K562 (cell line): ENCODE data around the gene EFNA1. TPM values are rescaled to one million over a fixed set of nuclear protein-coding genes. Genes with fewer than 3 reads are reported as not detected.
A peak's percentile ranks its signal among the peaks of the same experiment; 100 is the strongest.

Experiments
- ATAC-seq: fragments of 200-7000 bp; cut with Tn5 transposase; 3 replicates; pipeline ENCODE4 v1.9.1; 2020; ENCODE audit warnings: moderate library complexity
- BruUV-seq: library from RNA; stranded (reverse); fragments of 400-500 nt; replicated peaks from 2 replicates; lab custom pipeline; 2021; lab: Mats Ljungman, UMichigan
- CTCF ChIA-PET: fragments of 300-600 bp; formaldehyde crosslinking; extraction: SDS; loops from one replicate; lab custom pipeline; 2021; ENCODE audit warnings: low intra/inter-chr PET ratio; lab: Yijun Ruan, JAX
- POLR2A ChIA-PET: fragments of 300-600, 350-650 bp; sonication (Branson Sonifier 250); formaldehyde crosslinking; extraction: SDS; loops from one replicate; lab custom pipeline; 2021; ENCODE audit warnings: antibody characterized with exemption, inconsistent platforms; lab: Yijun Ruan, JAX
- DNase-seq, 4 experiments: peaks; one replicate each; pipeline versions ENCODE4 v3.0.0 to v3.0.0-alpha.2; 2011 to 2018; ENCODE audit warnings: low spot score in 3 of 4, mixed read lengths in 3 of 4; ENCODE audit errors: extremely low read depth in 1 of 4
- FAIRE-seq: peaks from 2 replicates; lab custom pipeline; 2011; peaks lifted over from hg19 to GRCh38; lab: Jason Lieb, UNC
- H2AFZ ChIP-seq: 2 replicates; pipeline ENCODE4 v1.6.0; 2011; ENCODE audit warnings: low read depth, low read length, control low read depth, inconsistent platforms
- H3K27ac ChIP-seq: fragments of 200-600 bp; 3 replicates; pipeline ENCODE4 v1.8.0; 2011; ENCODE audit warnings: low read depth, mild to moderate bottlenecking, control low read depth, inconsistent platforms, low read length, moderate library complexity, mixed read lengths; ENCODE audit errors: extremely low read depth
- H3K27me3 ChIP-seq, 2 experiments: fragments of 300-600 bp in 1 of 2; 2 replicates in 1 of 2; 3 replicates in 1 of 2; pipeline versions ENCODE4 v1.6.0 to v1.8.0; 2011; ENCODE audit warnings: inconsistent platforms in 2 of 2, low read length in 2 of 2, mild to moderate bottlenecking in 1 of 2, mixed read lengths in 1 of 2, moderate library complexity in 1 of 2; ENCODE audit not compliant: control insufficient read depth in 2 of 2, insufficient read depth in 2 of 2
- H3K36me3 ChIP-seq: fragments of 300-600 bp; 3 replicates; pipeline ENCODE4 v1.8.0; 2011; ENCODE audit warnings: mild to moderate bottlenecking, low read length, inconsistent platforms; ENCODE audit not compliant: control insufficient read depth, insufficient read depth
- H3K4me1 ChIP-seq, 2 experiments: fragments of 200-600 bp in 1 of 2; replicated peaks in 1 of 2; 2 replicates in 1 of 2; 3 replicates in 1 of 2; pipeline versions ENCODE4 v1.5.1 to v1.8.0; 2011; ENCODE audit warnings: inconsistent platforms in 2 of 2, low read length in 2 of 2, mild to moderate bottlenecking in 1 of 2, mixed read lengths in 1 of 2, moderate library complexity in 1 of 2; ENCODE audit not compliant: control insufficient read depth in 2 of 2, insufficient read depth in 2 of 2
- H3K4me2 ChIP-seq: 2 replicates; pipeline ENCODE4 v1.6.1; 2011; ENCODE audit warnings: low read length, control low read depth, inconsistent platforms, mixed read lengths; ENCODE audit not compliant: insufficient read depth
- H3K4me3 ChIP-seq: fragments of 200-600 bp; sonication (generic), shearing (Covaris generic); 2 replicates; pipeline ENCODE4 v1.5.1; 2016; ENCODE audit warnings: control low read depth, inconsistent platforms
- H3K79me2 ChIP-seq: fragments of 200-600 bp; 3 replicates; pipeline ENCODE4 v1.8.0; 2011; ENCODE audit warnings: low read length, inconsistent platforms; ENCODE audit not compliant: control insufficient read depth, insufficient read depth
- H3K9ac ChIP-seq, 2 experiments: 2 replicates each; pipeline versions ENCODE4 v1.6.0 to v1.6.1; 2011; ENCODE audit warnings: low read depth in 2 of 2, low read length in 2 of 2, control low read depth in 1 of 2, inconsistent platforms in 1 of 2, mild to moderate bottlenecking in 1 of 2, mixed read lengths in 1 of 2; ENCODE audit not compliant: insufficient read depth in 1 of 2
- H3K9me1 ChIP-seq: one replicate; pipeline ENCODE4 v1.6.0; 2011; ENCODE audit warnings: inconsistent platforms, mild to moderate bottlenecking, low read length, moderate library complexity; ENCODE audit not compliant: control insufficient read depth, insufficient read depth
- H3K9me3 ChIP-seq: replicated peaks from 2 replicates; pipeline ENCODE4 v1.5.1; 2011; ENCODE audit warnings: low read depth, low read length, inconsistent platforms; ENCODE audit not compliant: control insufficient read depth, insufficient read depth
- H4K20me1 ChIP-seq: replicated peaks from 2 replicates; pipeline ENCODE4 v1.6.1; 2011; ENCODE audit warnings: low read length, inconsistent platforms, mixed read lengths; ENCODE audit not compliant: control insufficient read depth, insufficient read depth
- CBX2 ChIP-seq: fragments of 200-600 bp; sonication (generic); IDR thresholded peaks from one replicate; pipeline ENCODE4 v1.6.1; 2012; ENCODE audit warnings: mild to moderate bottlenecking, low read length, inconsistent platforms; ENCODE audit not compliant: insufficient read depth, poor library complexity, severe bottlenecking
- CGGBP1 ChIP-seq: fragments of 250-450 bp; sonication (Bioruptor Pico); IDR thresholded peaks from 2 replicates; pipeline ENCODE4 v1.9.0; 2021; ENCODE audit warnings: mild to moderate bottlenecking
- EWSR1 ChIP-seq: fragments of 450-650 bp; IDR thresholded peaks from 2 replicates; pipeline ENCODE4 v1.6.1; 2018; ENCODE audit warnings: borderline replicate concordance, mild to moderate bottlenecking, low read depth, moderate library complexity; ENCODE audit not compliant: partially characterized antibody
- PML ChIP-seq: IDR thresholded peaks from 2 replicates; pipeline ENCODE4 v1.6.1; 2012; ENCODE audit warnings: low read length, inconsistent platforms
- THAP12 ChIP-seq: fragments of 250-450 bp; sonication (Bioruptor Pico); IDR thresholded peaks from 2 replicates; pipeline ENCODE4 v1.9.0; 2021; ENCODE audit warnings: mild to moderate bottlenecking, inconsistent platforms
- ZBTB11 ChIP-seq, 3 experiments: fragments of 200-800 bp in 1 of 3; fragments of 250-450 bp in 1 of 3; fragments of 450-650 bp in 1 of 3; sonication (Bioruptor Pico) in 1 of 3; sonication (Bioruptor generic) in 1 of 3; formaldehyde crosslinking in 1 of 3; IDR thresholded peaks; 2 replicates each; pipeline versions ENCODE4 v1.6.1 to v1.8.0; 2016 to 2022; ENCODE audit warnings: mild to moderate bottlenecking in 2 of 3, missing genetic modification characterization in 2 of 3, missing compliant biosample characterization in 1 of 3, moderate library complexity in 1 of 3
- ZNF263 ChIP-seq: sonication (generic); formaldehyde crosslinking; IDR thresholded peaks from 2 replicates; pipeline ENCODE4 v1.8.0; 2022; ENCODE audit warnings: mild to moderate bottlenecking, missing genetic modification reagents, borderline replicate concordance
- WGBS: fragments of 100-300 bp; shearing (Covaris generic); methylation state at CpG from one replicate; pipeline ENCODE4 v1.1.6; 2016; ENCODE audit warnings: low coverage, mixed read lengths; ENCODE audit not compliant: insufficient coverage; ENCODE audit errors: missing lambda C conversion rate; 5-methylcytosine and 5-hydroxymethylcytosine counted together
- in situ Hi-C: fragments of 300-500 bp; cut with MboI; formaldehyde crosslinking; loops from 4 replicates; pipeline ENCODE4 v1.15.0; 2018; ENCODE audit warnings: inconsistent platforms, mixed read lengths
- intact Hi-C: fragments of 100-400 bp; cut with micrococcal nuclease; formaldehyde crosslinking; loops from 2 replicates; pipeline ENCODE4 v1.14.2; 2022
- polyA plus RNA-seq, 8 experiments: library from polyadenylated mRNA; depleted of rRNA in 4 of 8; stranded (reverse) in 5 of 8; unstranded in 3 of 8; fragments of >200 nt; fragmentation: Nextera tagmentation in 2 of 8; fragmentation: Illumina TruSeq in 1 of 8; extraction: Ambion mirVana in 2 of 8; extraction: Trizol in 1 of 8; gene quantifications; 2 replicates each; pipeline versions ENCODE4 v1.2.1 to v1.2.3, GENCODE V29; 2011 to 2014; ENCODE audit warnings: inconsistent platforms in 1 of 8, missing spikeins in 1 of 8
- total RNA-seq, 7 experiments: library from RNA; depleted of rRNA in 6 of 7; stranded (reverse); fragments of >200 nt in 6 of 7; fragmentation: Illumina TruSeq in 2 of 7; extraction: Trizol in 2 of 7; gene quantifications; 2 replicates each; pipeline versions ENCODE4 v1.2.1 to v1.2.3, GENCODE V29; 2011 to 2021; ENCODE audit warnings: low replicate concordance in 1 of 7

EFNA1 gene
- total and polyA plus RNA-seq, 9 of the 15 experiments (the other 6 are each of a cell fraction or from before 2014, with no cell fraction given), result 2.1 to 9.3 (median 3.0) TPM

- peak in 1 of 4 experiments; percentile 6 for DNase-seq
- Histone ChIP-seq H3K27ac (peak overlapping the region; percentile 70), H3K9ac (peak overlapping the region; percentile 85 to 91), H3K4me1 (peaks cover 41 to 67% of the 10 kb centered on the region in 2 experiments), H3K79me2 (peaks cover 51% of the 10 kb centered on the region), H3K4me3 (peak overlapping the region; percentile 82), H2AFZ (no peak overlapping the region), H3K27me3 (no peaks in the 10 kb centered on the region), H4K20me1 (no peaks in the 10 kb centered on the region), H3K36me3 (peaks cover 40% of the 10 kb centered on the region), H3K4me2 (peak overlapping the region; percentile 84), H3K9me1 (no peaks in the 10 kb centered on the region), H3K9me3 (peaks cover 7% of the 10 kb centered on the region; the same call in 1 of the 2 replicates)
- 33% methylated on average over 6 of the region's 6 CpGs for WGBS
- POLR2A ChIA-PET, result interaction anchor here (0.7 to 1.9 kb wide), 7 partner anchors 9 to 574 kb away, joined by 3 to 5 read pairs (median 4); partner anchors contain the start of gene EFNA1
- in situ Hi-C loops, result no loop called here
- CTCF ChIA-PET, result no interaction called here
- intact Hi-C loops, result no loop called here
- FAIRE-seq, result no peak
- no peak for ATAC-seq
- no TSS peak for BruUV-seq
- TF ChIP-seq CBX2, result no peak
- TF ChIP-seq THAP12 (CRISPR knock-in tag), result 0 out of 2 replicates have a peak, but pooled peaks have one; percentile 26
- no peak for TF ChIP-seq EWSR1
- TF ChIP-seq PML, result peak; percentile 3; the same call in 1 of the 2 replicates
- 0 out of 2 replicates have a peak, but pooled peaks have one; percentile 49 for TF ChIP-seq CGGBP1 (CRISPR knock-in tag)
- 0 out of 6 replicates have a peak, but pooled peaks of 1 of the 3 experiments have one; percentile 14 for TF ChIP-seq ZBTB11 (CRISPR knock-in tag; IDR thresholded peaks at IDR 0.05)
- TF ChIP-seq ZNF263 (CRISPR knock-in tag), result 0 out of 2 replicates have a peak, but pooled peaks have one; percentile 9
These were observed 9.1 kb downstream of the EFNA1 start for GRCh38 chr1:155136748-155137147.
